Pulmonary artery endothelial cell (primary cell): Measurements from ENCODE around the gene ARHGEF28. TPM values are rescaled to one million over a fixed set of nuclear protein-coding genes. Genes with fewer than 3 reads are reported as not detected.
A peak's percentile ranks its signal among the peaks of the same experiment; 100 is the strongest.

Experiments used
- DNase-seq: peaks from one replicate; pipeline ENCODE4 v3.0.0-alpha.2; 2011; ENCODE audit warnings: low read depth, low spot score
- total RNA-seq: library from RNA; depleted of rRNA; stranded (reverse); fragments of >200 nt; gene quantifications from 2 replicates; pipeline ENCODE4 v1.2.3, GENCODE V29; 2014

Gene ARHGEF28
- total RNA-seq, 1 donor from 2014 or later, result 74.8 TPM

DNA sequence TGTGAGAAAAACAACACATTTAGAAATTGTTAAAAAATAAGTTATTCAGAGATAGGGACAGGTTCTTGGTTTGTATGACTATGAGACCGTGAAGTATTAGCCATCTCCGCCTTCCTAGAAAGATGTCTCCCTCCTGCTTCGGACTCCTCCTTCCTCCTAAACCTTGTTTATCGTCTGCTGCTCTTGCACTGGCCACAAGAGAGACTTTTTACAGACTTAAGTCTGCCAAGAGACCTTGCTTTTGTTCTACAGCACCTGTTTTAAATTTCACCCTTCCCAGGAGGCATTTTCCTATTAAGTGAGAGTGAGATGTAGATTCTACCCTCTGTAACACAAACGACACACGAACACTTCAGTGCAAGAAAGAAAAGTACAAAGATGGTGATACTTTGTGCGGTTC, 274.6 kb downstream of the ARHGEF28 start:
- DNase-seq, result no peak

DNA sequence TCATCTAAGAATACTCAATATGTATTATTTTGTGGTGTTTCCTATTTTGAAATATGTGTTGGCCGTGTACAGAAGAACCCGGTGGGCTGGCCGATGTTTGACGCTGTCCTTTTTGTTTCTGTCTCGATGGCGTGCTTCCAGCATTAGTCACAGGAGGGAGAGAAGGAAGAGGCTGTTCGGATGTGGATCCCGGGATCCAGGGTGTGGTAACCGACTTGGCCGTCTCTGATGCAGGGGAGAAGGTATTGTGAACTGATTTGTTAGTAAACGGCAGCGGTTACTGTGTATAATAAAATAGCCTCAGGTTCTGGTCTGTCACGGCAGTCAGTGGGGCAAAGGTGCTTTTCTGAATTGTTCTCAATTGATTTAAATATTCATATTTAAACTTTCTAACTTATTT, 275.0 kb downstream of the ARHGEF28 start:
- peak; percentile 19 for DNase-seq

DNA sequence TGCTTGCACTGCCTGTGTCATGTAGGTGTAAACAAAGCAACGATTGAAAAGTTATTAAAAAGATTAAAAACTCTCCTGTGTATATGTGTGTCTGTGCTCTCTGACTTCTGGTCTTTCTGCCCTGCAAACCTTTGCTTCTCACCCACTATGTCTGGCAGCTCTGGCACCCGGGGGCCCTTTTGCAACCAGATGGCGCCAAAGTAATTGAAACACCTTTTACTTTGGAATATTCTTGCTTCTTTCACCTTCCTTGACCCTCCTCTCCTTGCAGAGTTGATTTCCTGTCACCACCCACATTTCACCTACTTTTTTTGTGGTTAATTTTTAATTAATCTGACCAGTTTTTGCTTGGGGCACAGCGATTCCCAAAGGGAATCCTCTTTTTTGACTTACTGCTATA, 275.5 kb downstream of the ARHGEF28 start:
- DNase-seq, result no peak

DNA sequence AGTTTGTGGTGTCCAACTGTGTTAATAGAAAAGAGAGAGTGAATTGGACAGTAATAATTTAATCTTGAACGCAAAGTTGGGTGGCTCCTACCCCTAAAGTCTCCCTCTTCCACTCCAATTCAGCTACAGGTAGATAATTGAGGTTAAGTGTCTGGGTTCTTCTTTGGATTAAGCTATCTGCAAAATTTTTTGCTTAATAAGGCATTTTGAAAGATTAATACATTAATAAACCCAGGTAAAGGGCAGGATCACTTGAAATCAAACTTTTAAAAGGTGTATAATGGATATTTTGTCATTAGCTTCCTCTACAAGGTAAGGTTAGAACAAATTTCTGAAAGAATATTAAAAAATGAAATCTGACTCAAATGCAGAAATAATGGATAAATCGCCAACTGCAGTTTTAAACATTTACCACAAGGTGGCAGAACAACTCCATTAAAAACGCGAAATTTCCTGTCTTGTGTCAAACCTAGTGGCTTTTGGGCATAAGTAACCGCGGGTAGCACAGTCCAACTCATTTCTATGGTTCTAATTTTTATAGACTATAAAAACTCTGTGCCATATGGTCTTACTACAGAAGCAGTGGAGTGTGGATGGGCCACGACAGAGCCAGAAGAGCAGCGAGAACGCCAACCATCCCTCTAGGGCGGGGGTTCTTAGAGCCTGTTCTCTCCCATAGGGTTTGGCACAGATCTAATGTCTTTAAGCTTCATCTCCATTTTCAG, 276.5 kb downstream of the ARHGEF28 start:
- peak; percentile 11 for DNase-seq

DNA sequence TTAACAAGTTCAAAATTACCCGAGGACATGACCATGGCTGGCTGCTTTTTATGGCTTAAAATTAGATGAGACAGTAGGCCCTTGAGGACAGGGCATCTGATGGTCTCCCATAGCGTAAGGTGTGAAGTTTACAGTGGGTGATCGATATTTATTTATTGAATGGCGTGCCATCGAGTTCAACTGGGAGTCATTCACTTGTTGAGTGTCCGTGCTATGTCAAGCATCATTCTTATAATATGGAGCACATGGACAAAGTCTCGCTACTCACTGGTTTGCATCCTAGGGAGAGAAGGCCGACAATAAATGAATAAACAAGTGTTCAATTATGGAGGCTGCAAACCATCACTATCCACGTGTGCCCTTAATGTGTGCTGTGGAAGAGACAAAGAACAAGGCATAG, 277.2 kb downstream of the ARHGEF28 start:
- DNase-seq, result no peak

DNA sequence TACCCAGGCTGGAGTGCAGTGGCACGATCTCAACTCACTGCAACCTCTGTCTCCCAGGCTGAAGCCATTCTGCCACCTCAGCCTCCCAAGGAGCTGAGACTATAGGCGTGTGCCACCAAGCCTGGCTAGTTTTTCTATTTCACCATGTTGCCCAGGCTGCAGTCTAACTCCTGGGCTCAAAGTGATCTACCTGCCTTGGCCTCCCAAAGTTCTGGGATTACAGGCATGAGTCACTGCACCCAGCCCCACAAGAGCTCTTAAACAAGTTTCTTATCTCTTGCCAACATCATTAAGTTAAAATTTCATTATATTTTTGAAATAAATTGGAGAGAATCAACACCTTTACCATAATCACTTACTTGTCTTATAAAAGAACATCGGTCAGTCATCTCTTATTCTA, 280.3 kb downstream of the ARHGEF28 start:
- DNase-seq, result no peak

DNA sequence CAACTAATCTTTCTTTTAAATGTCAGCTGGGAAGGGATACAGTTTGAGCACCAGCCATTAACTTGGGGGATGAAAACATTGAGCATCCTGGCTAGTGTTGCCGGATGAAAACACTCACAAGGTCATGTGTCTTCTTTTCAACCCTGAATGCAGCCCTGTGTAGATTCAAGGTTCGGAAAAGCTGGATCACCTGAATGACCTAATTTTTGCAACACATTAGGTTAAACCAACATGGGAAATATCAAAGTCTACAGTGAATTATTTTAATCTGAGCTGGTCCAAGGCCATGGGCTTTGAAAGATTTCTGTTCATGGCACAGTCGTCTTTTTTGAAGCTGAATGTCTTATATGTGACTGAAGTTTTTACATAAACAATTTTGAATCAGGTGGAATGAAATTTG, 281.2 kb downstream of the ARHGEF28 start:
- DNase-seq, result no peak

DNA sequence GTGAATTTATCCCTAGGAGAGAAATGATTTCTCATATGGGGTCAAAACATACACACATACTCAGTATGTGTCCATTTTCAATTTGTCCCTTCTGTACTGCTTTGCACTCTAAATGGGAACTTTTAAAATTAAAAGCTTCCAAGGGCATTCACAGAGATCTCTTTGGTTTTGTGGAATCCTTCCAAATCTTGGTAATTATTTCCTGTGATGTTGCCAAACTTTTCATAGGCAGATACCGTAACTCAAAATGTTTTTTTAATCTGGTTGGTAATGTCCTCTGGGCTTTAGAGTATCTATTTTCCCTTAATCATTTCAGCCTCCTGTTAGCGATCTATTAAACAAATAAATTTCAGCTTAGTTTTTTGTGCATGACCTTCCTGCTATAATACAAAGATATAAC, 282.4 kb downstream of the ARHGEF28 start:
- DNase-seq, result no peak

DNA sequence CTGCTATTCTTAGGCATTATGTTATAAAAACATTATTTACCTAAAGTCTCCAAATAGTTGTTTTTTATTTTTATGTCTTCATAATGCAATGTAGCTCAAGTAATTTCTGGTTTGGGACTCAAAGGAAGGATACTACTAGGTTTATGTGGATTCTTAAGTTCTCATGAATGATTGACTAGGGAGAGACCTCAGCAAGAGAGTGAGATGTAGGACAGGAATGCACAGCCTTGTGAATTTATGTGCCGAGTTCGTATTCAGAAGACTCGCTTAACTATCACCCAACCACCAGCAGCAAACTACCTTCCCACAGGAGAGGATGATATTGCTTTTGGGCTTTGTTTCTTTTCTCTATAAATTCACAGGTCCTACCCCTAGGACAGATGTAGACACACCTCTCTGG, 282.9 kb downstream of the ARHGEF28 start:
- DNase-seq, result no peak

DNA sequence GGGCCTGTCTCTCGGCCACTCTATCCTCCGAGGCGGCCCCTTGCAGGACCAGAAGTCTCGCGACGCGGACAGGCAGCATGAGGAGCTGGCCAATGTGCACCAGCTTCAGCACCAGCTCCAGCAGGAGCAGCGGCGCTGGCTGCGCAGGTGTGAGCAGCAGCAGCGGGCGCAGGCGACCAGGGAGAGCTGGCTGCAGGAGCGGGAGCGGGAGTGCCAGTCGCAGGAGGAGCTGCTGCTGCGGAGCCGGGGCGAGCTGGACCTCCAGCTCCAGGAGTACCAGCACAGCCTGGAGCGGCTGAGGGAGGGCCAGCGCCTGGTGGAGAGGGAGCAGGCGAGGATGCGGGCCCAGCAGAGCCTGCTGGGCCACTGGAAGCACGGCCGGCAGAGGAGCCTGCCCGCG, 283.5 kb downstream of the ARHGEF28 start:
- no peak for DNase-seq

DNA sequence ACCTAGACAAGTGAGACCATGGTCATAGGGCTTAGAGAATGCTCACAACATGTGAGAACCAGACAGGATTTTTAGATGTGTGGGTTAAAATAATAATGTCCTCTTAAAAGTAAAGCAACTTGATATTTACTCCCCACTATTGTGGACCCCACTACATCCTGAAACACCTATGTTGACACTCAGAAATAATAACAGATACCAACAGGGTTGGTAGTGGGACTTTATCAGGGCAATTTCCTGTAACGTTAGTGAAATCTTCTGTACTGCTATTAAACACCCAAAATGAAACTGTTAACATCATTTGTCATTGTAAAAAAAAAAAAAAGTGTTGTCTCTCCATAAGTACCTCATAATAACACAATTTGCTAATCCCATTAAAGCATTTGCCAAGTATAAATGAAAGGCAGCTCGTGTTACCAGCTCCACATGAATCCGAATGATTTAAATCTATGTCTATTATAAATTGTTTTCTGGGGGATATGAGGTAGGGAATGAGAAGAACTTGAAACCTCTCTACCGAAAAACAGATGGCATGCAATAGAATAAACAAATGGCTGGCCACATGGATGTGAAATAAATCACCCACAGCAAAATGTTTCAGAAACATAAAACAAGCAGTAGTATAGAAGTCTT, 285.9 kb downstream of the ARHGEF28 start:
- no peak for DNase-seq

DNA sequence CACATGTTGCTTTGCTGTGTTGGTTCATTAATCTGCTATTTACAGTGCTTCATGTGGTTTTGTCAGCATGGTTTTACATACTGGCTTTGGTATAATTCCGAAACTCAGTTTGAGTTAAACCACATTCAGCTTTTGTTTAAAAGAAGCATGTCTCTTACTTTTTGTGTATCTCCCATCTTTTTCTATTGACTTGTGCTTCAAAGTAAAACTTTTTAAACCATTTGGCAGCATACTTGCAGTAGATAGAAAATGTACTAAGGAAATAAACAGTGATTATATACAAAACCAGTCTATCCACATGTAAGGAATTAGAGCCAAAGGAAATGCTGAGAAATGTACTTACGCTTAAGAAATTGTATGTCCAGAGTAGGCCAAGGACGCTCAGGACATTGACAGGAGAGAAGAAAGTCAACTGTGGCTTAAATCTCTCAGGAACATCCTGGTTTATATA, 286.9 kb downstream of the ARHGEF28 start:
- DNase-seq, result no peak

DNA sequence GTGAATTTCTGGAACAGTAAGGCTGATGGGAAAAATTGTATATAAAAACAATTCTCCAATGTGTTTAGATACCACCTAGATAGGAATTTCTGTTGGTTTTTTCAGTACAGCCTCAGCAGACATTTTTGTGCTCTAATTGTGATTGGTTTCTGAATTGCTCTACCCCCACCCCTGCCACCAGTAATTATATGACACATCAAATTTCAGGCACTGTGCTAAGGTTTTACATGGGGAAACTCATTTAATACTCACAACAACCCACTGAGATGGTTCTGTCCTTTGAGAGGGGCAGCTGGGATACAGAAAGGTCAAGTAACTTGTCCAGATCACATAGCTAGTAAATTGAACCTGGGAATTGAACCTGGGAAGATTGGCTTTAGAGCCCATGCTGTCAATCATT, 288.0 kb downstream of the ARHGEF28 start:
- DNase-seq, result no peak

DNA sequence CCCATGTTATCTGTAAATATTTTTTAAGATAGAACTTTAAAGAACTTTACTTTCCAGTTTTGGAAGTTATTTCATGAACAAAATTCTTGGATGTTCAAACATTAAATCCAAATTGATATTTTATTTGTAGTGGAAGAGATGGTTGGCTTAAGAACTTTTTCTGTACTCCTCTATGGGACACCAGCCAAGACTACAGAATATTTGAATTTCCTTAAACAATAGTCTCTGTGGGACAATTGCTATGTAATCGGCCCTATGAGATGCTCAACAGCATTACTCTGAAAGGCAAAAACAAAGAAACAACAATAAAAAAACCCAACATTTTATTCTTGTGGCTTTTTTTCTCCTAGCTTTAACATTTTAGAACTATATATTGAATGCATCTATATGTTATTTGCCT, 289.3 kb downstream of the ARHGEF28 start:
- no peak for DNase-seq

DNA sequence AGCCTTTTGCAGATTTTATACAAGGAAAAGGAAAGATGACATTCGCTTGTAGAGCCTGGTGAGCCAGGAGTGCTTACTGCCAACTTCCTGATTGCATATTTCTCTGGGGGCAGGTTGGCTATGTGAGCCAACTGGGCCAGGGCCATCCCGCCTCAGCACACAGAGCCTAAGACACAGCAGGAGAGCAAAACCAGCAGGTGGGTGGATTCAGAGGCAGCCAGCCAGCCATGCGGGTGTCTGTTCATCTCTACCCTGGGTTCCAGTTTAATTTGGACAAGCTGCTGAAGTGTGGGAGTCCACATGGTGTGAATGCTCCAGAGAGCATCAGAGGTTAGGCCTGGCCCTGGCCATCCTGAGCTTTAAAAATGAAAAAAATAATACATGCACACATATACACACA, 291.4 kb downstream of the ARHGEF28 start:
- DNase-seq, result no peak

DNA sequence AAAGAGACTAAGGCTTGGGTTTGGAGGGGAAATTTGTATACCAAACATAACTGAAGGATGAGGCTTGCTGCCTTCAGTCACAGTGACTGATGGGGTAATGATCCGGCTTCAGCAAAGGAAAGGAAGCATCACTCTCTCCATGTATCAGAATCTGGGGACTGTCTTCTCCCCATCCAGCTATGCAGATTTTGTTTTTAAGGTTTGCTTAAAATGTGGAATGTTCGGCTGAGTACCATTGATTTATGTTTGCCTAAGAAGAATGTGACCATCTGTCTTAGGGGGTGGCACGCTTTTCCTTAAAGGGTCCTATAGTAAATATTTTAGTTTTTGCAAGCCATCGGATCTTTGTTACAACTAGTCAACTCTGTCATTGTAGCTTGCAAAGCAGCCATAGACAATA, 291.9 kb downstream of the ARHGEF28 start:
- DNase-seq, result no peak

DNA sequence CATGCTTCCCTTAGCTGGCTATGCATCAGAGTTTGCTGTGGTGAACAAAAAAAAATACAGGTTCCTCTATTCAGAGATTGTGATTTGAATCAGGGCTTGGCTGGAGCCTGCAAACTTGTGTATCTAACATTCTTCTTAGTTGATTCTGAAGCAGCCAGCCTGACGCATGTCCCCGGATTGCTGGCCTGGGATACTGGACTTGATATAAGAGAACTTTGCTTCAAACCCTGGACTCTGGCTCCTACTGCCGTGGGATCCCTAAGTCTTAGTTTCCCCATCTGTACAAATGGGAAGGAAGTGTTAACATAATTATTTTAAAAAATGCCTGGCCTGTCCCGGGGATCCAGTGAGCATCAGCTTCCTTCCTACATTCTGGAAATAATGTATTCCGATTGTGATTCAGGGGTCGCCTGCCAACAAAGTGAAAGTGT, 292.8 kb downstream of the ARHGEF28 start:
- DNase-seq, result no peak

DNA sequence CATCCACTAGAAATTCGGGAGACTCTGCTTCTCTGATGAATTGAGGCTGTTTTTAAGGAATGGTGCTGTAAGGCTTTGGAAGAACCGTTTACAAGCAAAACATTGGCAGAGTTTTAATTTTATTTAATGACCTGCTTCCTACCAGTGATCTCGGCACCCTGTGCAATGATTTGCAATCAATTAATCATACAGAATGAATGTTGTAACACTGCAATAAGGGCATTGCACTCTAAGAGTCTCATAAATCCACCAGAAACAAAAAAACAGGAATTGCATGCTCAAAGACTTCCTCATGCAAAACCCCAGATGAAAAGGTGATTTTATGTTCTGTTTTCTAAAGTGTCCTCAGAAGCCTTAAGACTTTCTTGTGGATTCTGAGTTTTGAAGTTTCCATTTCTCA, 295.7 kb downstream of the ARHGEF28 start:
- DNase-seq, result no peak

DNA sequence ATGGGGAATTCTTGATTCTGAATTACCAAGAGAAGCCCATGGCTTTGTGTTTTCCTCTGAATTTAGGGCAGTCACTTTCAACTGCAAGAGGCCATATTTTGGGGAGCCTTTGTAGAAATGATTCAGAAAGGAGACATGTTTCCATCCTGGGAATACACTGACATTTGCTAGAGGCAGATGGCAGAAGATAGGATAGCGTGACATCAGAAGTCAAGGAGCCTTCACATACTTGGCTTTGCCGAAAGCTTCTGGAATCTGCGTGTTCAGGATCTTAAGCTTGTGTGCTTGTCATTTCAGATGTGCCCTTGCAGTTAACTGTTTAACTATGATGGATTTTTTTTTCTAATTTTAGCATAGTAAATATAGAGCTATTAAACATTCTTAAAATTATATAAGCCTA, 296.2 kb downstream of the ARHGEF28 start:
- no peak for DNase-seq

DNA sequence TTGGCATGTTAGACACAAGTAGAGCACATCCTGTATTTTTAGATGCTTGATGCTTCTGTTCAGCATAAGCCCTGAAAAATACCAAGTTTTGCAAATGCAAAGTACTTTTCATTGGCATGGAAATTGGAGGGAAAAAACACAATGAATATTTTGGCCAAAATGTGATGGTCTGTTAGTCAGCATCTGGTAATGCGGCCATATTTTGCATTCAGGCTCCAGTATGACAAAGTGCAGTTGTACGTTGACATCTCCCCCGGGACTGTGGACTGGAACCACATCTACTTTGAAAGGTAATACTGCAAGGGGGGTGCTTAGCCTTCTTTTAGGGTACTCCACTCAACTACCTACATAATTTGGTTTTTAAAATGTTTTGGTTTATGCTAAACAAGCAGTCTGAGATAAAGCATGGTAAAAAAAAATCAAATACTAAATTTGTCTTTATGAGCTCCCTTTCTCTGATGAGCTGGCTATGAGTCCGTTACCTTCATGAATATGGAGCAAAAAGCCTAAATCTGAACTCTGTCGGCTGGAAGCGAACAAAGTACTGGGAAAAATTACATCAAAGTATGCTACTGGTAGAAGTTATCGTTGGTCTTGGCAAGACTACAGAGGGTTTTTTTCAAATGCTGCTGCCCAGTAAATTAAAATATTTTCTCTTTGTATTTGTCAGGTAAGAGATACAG, 297.0 kb downstream of the ARHGEF28 start:
- DNase-seq, result no peak

DNA sequence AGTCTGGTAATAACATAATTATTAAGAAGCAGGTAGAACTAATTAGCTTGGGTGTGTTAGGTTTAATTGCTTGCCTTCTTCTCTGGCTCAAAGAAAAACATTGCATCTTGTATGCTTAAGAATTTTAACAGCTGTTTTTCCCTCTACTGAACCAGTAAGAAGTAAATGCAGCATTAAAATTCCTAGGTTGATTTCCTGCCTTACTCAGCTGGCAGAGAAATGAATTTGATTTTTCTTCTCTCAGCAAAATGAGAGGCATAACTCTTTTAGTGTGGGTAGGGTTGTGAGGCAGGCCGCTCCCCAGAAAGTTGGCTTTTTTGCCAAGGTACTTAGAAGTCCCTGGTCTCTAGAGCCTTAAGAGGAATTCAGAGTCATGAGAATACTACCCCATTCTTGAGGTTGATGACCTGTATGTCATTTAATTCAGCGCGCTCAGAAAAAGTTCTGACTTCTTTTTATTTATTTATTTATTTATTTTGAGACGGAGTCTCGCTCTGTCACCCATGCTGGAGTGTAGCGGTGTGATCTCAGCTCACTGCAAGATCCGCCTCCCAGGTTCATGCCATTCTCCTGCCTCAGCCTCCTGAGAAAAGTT, 302.6 kb downstream of the ARHGEF28 start:
- DNase-seq, result no peak

DNA sequence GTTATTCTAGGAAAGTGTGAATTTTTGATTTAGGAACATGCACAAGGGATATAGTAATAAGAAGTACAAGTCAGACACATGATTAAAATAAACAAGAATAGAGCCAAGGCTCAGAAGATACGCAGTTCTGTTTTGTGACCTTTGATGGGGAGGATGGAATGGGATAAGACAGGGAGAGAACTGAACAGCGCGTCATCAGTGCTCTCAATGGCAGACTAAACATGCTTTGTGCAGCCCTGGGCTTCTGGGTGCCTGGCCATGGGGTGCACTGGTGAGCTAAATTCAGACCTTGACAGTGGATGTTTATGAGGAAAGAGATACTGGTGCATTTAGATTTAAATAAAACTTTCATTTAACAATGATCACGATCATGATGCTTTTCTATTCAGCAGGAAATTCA, 309.7 kb downstream of the ARHGEF28 start:
- DNase-seq, result no peak
